ENCODE results near the gene NHLRC1. TPM values are rescaled to one million over a fixed set of nuclear protein-coding genes. Genes with fewer than 3 reads are reported as not detected.

NHLRC1 gene
- total and polyA plus RNA-seq, 2 of the 13 experiments (the other 11 are each of a cell fraction or from before 2014, with no cell fraction given) = 0.04 to 0.11 TPM

- TF ChIP-seq ZBTB10 (CRISPR knock-in tag; IDR thresholded peaks at IDR 0.05; ENCODE audit: borderline replicate concordance) = peak; percentile 93
- no peak for TF ChIP-seq ZNF546 (CRISPR knock-in tag; conservative IDR thresholded peaks at IDR 0.05)
- no peak for TF ChIP-seq MTF2 (CRISPR knock-in tag; IDR thresholded peaks at IDR 0.05; ENCODE audit: borderline replicate concordance)
- peak; percentile 80 for TF ChIP-seq ZNF512 (CRISPR knock-in tag; IDR thresholded peaks at IDR 0.05)
- TF ChIP-seq ZNF44 (CRISPR knock-in tag; IDR thresholded peaks at IDR 0.05) = peak; percentile 49; the same call in 1 of the 2 replicates
- peak; percentile 83 for TF ChIP-seq SAP130 (CRISPR knock-in tag; IDR thresholded peaks at IDR 0.05; ENCODE audit: low read depth)
- TF ChIP-seq POLR2AphosphoS5 (IDR thresholded peaks at IDR 0.05; ENCODE audit: low read depth, low read length) = no peak
- TF ChIP-seq REPIN1 (CRISPR knock-in tag; IDR thresholded peaks at IDR 0.05; ENCODE audit: borderline replicate concordance, low read depth) = no peak
- no peak for TF ChIP-seq KDM6A (CRISPR knock-in tag; IDR thresholded peaks at IDR 0.05; ENCODE audit: low read depth)
- TF ChIP-seq HIVEP1 (CRISPR knock-in tag; IDR thresholded peaks at IDR 0.05) = 0 out of 2 replicates have a peak, but pooled peaks have one; percentile 46
- no peak; the same call in 1 of the 2 replicates for TF ChIP-seq CBX5 (CRISPR knock-in tag; IDR thresholded peaks at IDR 0.05; ENCODE audit: borderline replicate concordance)
- TF ChIP-seq POLR2A (IDR thresholded peaks at IDR 0.05; ENCODE audit: insufficient read depth in 1 of 2, low read depth in 2 of 2, low read length in 2 of 2) = no peak
- TF ChIP-seq DBP (CRISPR knock-in tag; IDR thresholded peaks at IDR 0.05; ENCODE audit: not compliant biosample characterization) = peak; percentile 13
- TF ChIP-seq ZNF124 (CRISPR knock-in tag; IDR thresholded peaks at IDR 0.05) = no peak
- TF ChIP-seq NFATC3 (CRISPR knock-in tag; IDR thresholded peaks at IDR 0.05) = no peak
- no peak for TF ChIP-seq U2AF2 (IDR thresholded peaks at IDR 0.05; ENCODE audit: low read depth, low read length)
- no peak for TF ChIP-seq TARDBP (CRISPR knock-in tag; IDR thresholded peaks at IDR 0.05)
- no peak for TF ChIP-seq TAF15 (IDR thresholded peaks at IDR 0.05; ENCODE audit: low read depth, low read length, poor library complexity, severe bottlenecking)
- TF ChIP-seq SIX4 (CRISPR knock-in tag; IDR thresholded peaks at IDR 0.05) = no peak
- TF ChIP-seq KLF9 (CRISPR knock-in tag; IDR thresholded peaks at IDR 0.05; ENCODE audit: low read depth) = no peak
- peak; percentile 70 for TF ChIP-seq ZNF350 (CRISPR knock-in tag; IDR thresholded peaks at IDR 0.05; ENCODE audit: borderline replicate concordance, low read depth)
- TF ChIP-seq ZC3H4 (CRISPR knock-in tag; IDR thresholded peaks at IDR 0.05; ENCODE audit: borderline replicate concordance) = no peak
- TF ChIP-seq ZNF709 (CRISPR knock-in tag; IDR thresholded peaks at IDR 0.05) = peak; percentile 75; the same call in 1 of the 2 replicates
- no peak for TF ChIP-seq CHCHD3 (CRISPR knock-in tag; IDR thresholded peaks at IDR 0.05)
- TF ChIP-seq NR2F2 (IDR thresholded peaks at IDR 0.05; ENCODE audit: borderline replicate concordance, low read depth) = no peak
- TF ChIP-seq ZBTB25 (CRISPR knock-in tag; IDR thresholded peaks at IDR 0.05) = no peak
- no peak for TF ChIP-seq RBM22 (optimal IDR thresholded peaks at IDR 0.05; ENCODE audit: low read length)
Observed at GRCh38 chr6:18155864-18156421, 33.5 kb upstream of the NHLRC1 start (continued).
